ENCODE measurements around the gene RPS18.

RPS18 gene

GRCh38 chr6:33297956-33298772 lies 26.3 kb downstream of the RPS18 start:
- DNase-seq (ENCODE audit: low read depth in 2 of 2), result peak; percentile 85 to 91
- peak overlapping the region; percentile 63 to 80 for H3K4me3 ChIP-seq (replicated peaks in 1 of 2; ENCODE audit: low read depth in 2 of 2, low read length in 2 of 2)
- TF ChIP-seq, protein P1, sequence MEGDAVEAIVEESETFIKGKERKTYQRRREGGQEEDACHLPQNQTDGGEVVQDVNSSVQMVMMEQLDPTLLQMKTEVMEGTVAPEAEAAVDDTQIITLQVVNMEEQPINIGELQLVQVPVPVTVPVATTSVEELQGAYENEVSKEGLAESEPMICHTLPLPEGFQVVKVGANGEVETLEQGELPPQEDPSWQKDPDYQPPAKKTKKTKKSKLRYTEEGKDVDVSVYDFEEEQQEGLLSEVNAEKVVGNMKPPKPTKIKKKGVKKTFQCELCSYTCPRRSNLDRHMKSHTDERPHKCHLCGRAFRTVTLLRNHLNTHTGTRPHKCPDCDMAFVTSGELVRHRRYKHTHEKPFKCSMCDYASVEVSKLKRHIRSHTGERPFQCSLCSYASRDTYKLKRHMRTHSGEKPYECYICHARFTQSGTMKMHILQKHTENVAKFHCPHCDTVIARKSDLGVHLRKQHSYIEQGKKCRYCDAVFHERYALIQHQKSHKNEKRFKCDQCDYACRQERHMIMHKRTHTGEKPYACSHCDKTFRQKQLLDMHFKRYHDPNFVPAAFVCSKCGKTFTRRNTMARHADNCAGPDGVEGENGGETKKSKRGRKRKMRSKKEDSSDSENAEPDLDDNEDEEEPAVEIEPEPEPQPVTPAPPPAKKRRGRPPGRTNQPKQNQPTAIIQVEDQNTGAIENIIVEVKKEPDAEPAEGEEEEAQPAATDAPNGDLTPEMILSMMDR (IDR thresholded peaks at IDR 0.05; ENCODE audit: low read depth, low read length), result no peak

GRCh38 chr6:33298773-33299236 lies 26.9 kb downstream of the RPS18 start, which contains the start of gene RGL2:
TSS of gene RGL2 (minus strand) at chr6:33298942. CDS start at chr6:33298610, 332 bp downstream.
- DNase-seq (ENCODE audit: low read depth in 2 of 2), result peak in 1 of 2 donors; percentile 80
- TF ChIP-seq, protein P1 (IDR thresholded peaks at IDR 0.05; ENCODE audit: low read depth, low read length), result no peak
- peak within 1 kb of the TSS; percentile 63 to 80 for H3K4me3 ChIP-seq (replicated peaks in 1 of 2; ENCODE audit: low read depth in 2 of 2, low read length in 2 of 2)

DNA sequence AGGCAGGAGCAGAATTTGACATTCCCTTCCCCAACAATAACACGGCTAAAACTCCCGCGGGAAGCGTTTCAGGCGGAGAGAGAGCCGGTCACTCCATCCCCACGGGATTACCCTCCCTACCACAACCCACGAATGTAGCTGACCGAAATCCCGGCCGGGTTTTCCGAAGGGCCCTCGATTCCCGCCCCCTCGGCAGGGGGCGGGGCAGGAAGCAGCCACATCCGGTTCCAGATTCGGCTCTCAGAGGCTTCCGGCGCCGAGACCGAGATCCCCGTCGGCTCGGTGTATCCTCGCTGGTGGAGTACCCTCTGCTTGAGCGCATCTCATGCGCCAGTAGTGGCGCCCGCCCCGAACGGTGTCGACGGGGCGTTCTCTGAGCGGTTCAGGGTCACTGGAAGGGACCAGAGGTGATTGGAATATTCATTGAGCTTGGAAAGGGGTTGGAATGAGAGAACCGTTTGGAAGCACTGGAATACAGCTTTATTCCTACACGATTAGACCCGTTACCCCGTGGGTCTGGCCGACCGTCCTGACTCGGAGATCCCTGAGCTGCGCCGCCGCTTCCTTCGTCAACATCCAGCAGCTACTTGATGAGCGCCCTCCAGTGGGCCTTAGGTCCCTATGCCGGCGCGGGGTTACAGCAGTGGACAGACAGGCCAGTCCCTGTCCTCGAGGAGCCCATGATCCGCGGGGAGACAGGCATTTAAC lies 27.5 kb downstream of the RPS18 start:
- peak; percentile 94 to 95 for DNase-seq (ENCODE audit: low read depth in 2 of 2)
- H3K4me3 ChIP-seq (replicated peaks in 1 of 2; ENCODE audit: low read depth in 2 of 2, low read length in 2 of 2), result peak overlapping the region; percentile 63 to 80
- TF ChIP-seq, protein P1 (IDR thresholded peaks at IDR 0.05; ENCODE audit: low read depth, low read length), result peak; percentile 90

DNA sequence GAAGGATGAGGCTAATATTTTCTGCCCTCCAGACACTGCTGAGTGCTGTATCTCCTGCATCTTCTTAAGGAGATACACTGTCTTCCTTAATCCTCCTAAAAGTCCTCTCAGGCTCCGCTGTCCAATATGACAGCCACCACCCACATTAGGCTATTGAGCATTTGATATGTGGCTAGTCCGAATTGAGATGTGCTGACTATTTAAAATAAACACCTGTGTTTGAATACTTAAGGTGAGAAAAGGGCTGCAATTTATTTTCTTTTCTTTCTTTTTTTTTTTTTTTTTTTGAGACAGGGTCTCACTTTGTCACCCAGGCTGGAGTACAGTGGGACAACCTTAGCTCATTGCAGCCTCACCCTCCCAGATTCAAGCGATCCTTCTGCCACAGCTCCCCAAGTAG lies 30.0 kb downstream of the RPS18 start:
- no peak for DNase-seq (ENCODE audit: low read depth in 2 of 2)
- TF ChIP-seq, protein P1 (IDR thresholded peaks at IDR 0.05; ENCODE audit: low read depth, low read length), result no peak
- no peak overlapping the region for H3K4me3 ChIP-seq (replicated peaks in 1 of 2; ENCODE audit: low read depth in 2 of 2, low read length in 2 of 2)

DNA sequence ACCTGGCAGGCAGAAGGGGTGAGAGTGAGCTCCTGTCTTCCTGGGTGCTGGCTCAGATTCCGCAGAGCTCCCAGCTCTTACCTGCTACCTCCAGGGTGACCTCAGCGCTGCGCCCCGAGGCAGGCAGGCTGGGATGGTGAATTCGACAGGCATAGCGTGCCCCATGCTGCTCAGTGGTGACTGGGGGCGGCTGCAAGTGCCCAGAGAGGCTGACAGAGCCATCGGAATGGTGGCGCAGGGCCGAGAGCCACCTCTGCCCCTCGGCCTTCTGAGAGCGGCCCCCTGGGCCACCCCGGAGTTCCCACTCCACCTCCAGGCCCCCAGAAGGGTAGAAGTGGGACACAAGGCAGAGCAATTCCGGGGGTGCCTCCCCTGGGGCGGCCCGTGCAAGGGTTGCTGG lies 32.3 kb downstream of the RPS18 start:
- TF ChIP-seq, protein P1 (IDR thresholded peaks at IDR 0.05; ENCODE audit: low read depth, low read length), result no peak

DNA sequence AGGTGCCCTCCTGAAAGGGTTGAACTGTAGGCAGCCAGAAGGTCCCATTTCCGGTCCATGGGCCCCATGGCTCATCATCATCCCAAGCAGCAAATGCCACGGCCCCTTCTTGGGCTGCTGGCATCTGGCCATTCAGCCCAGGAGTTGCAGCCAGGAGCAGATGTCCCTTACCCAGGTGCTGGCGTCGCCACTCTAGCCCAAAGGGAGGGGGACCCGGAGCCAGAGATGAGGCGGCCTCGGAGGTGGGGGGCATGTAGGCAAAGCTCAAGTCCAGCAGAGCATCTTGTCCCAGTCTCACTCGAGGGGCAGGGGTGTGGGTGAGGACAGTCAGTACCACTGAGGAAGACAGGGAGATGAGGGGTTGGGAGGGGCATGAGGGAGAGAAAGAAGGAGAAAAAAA lies 33.2 kb downstream of the RPS18 start:
- TF ChIP-seq, protein P1 (IDR thresholded peaks at IDR 0.05; ENCODE audit: low read depth, low read length), result no peak
- no peak overlapping the region for H3K4me3 ChIP-seq (replicated peaks in 1 of 2; ENCODE audit: low read depth in 2 of 2, low read length in 2 of 2)
- no peak for DNase-seq (ENCODE audit: low read depth in 2 of 2)

More for the DNA sequence above, 32.3 kb downstream of the RPS18 start:
- H3K4me3 ChIP-seq (replicated peaks in 1 of 2; ENCODE audit: low read depth in 2 of 2, low read length in 2 of 2), result no peak overlapping the region
- no peak for DNase-seq (ENCODE audit: low read depth in 2 of 2)

Data from cardiac fibroblast (primary cell).